ENCODE measurements around the gene LIPK. TPM values are rescaled to one million over a fixed set of nuclear protein-coding genes. Genes with fewer than 3 reads are reported as not detected.
"Not testable (repeated sequence)": the region's sequence is repeated elsewhere in the genome, so short reads cannot be mapped to it uniquely, and the experiment has no call there.

The LIPK gene
- total RNA-seq, 1 experiment from 2014 or later = not detected

DNA sequence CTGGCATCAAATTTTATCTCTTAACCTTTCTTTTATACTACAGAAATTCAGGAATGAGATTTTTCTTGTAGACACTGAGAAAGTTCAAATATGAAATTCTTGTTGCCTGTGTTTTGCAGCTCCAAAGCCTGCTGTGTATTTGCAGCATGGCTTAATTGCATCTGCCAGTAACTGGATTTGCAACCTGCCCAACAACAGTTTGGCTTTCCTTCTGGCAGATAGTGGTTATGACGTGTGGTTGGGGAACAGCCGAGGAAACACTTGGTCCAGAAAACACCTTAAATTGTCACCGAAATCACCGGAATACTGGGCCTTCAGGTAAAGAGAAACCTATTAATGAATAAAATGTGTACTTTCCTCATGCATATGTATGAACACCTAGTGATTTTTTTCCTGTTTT lies 24.8 kb downstream of the LIPK start:
- Histone ChIP-seq H3K9me2 (replicated peaks; ENCODE audit: insufficient read depth, low read length) (no peaks in the 10 kb centered on the region), H3K4me1 (ENCODE audit: low read length) (no peaks in the 10 kb centered on the region), H3K9me3 (ENCODE audit: low read length) (no peaks in the 10 kb centered on the region), H3K9ac (ENCODE audit: low read length) (no peak overlapping the region), H3K27ac (ENCODE audit: low read length) (no peak overlapping the region), H3K4me3 (ENCODE audit: low read length) (no peak overlapping the region), H4K20me1 (ENCODE audit: insufficient read depth, low read depth, low read length) (no peaks in the 10 kb centered on the region), H3K79me2 (ENCODE audit: low read length) (no peaks in the 10 kb centered on the region), H3K27me3 (ENCODE audit: low read length) (no peaks in the 10 kb centered on the region), H3K4me2 (ENCODE audit: low read depth, low read length, poor library complexity, severe bottlenecking) (no peak overlapping the region), H3K36me3 (ENCODE audit: insufficient read depth, low read length) (no peaks in the 10 kb centered on the region), H2AFZ (ENCODE audit: low read length) (no peak overlapping the region)
- DNase-seq = no peak

DNA sequence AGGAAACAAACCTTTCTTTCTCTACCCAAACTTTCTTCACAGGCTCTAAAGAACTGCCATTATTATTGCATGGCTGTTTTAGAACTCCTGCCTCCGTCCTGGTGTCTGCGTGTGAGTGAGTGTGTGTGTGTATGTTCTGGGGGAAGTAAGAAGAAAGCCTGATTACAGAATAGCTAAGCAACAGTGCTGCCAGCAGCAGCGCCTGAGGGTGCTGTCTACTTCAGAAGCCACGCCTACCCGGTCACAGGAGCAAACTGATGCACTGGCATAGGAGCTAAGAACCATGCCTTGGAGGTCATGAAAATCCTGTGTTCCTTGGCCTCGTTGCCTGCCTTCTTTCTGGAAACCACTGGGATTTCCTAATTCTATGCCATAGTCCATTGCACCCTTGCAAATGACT lies 25.2 kb downstream of the LIPK start:
- Histone ChIP-seq H3K4me2 (ENCODE audit: low read depth, low read length, poor library complexity, severe bottlenecking) (no peak overlapping the region), H3K27me3 (ENCODE audit: low read length) (no peaks in the 10 kb centered on the region), H3K9me3 (ENCODE audit: low read length) (no peaks in the 10 kb centered on the region), H3K27ac (ENCODE audit: low read length) (no peak overlapping the region), H4K20me1 (ENCODE audit: insufficient read depth, low read depth, low read length) (no peaks in the 10 kb centered on the region), H3K4me3 (ENCODE audit: low read length) (no peak overlapping the region), H3K79me2 (ENCODE audit: low read length) (no peaks in the 10 kb centered on the region), H3K9ac (ENCODE audit: low read length) (no peak overlapping the region), H3K4me1 (ENCODE audit: low read length) (no peaks in the 10 kb centered on the region), H2AFZ (ENCODE audit: low read length) (no peak overlapping the region), H3K9me2 (replicated peaks; ENCODE audit: insufficient read depth, low read length) (no peaks in the 10 kb centered on the region), H3K36me3 (ENCODE audit: insufficient read depth, low read length) (no peaks in the 10 kb centered on the region)
- no peak for DNase-seq

DNA sequence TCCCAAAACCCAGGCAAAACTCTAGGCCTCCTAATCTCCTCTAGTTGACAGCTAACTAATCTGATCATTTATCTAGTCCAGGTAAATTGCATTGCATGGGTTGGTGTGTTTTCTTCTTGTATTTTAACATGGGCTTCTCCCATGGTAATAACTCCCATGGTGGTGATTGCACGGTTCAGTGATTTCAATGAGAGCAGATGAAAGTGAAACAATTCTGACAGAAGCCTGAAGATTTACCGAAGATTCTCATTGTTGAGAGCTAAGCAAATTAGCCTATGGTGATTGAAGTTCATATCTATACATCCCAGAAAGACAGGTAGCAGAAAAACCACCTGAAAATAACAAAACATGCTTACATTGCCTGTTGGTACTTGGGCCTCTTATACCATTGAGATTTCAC lies 27.2 kb downstream of the LIPK start:
- Histone ChIP-seq H3K27me3 (ENCODE audit: low read length) (no peaks in the 10 kb centered on the region), H3K9me3 (ENCODE audit: low read length) (no peaks in the 10 kb centered on the region), H3K4me3 (ENCODE audit: low read length) (no peak overlapping the region), H3K79me2 (ENCODE audit: low read length) (no peaks in the 10 kb centered on the region), H3K36me3 (ENCODE audit: insufficient read depth, low read length) (no peaks in the 10 kb centered on the region), H3K27ac (ENCODE audit: low read length) (no peak overlapping the region), H4K20me1 (ENCODE audit: insufficient read depth, low read depth, low read length) (no peaks in the 10 kb centered on the region), H2AFZ (ENCODE audit: low read length) (no peak overlapping the region), H3K4me2 (ENCODE audit: low read depth, low read length, poor library complexity, severe bottlenecking) (no peak overlapping the region), H3K9me2 (replicated peaks; ENCODE audit: insufficient read depth, low read length) (no peaks in the 10 kb centered on the region), H3K9ac (ENCODE audit: low read length) (no peak overlapping the region), H3K4me1 (ENCODE audit: low read length) (no peaks in the 10 kb centered on the region)
- no peak for DNase-seq

DNA sequence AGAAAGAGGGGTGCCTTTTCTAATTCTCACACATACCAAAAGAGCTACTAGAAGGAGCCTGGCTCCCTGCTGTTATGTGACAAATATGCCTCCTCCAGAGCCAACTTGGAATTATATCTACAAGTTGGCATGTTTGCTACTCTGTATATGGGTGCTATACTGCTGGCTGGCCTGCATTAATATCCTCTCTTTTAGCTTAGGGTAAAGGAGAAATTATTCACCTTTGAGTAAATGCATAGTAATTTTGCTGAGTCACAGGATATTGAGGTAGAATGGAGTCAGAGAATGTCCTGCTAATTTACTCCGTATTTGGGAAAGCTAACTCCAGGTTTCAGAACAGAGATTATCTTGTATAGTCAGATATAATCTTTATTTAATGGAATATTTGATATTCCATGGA lies 29.6 kb downstream of the LIPK start:
- no peak overlapping the region for H3K27ac ChIP-seq (ENCODE audit: low read length)
- no peaks in the 10 kb centered on the region for H3K79me2 ChIP-seq (ENCODE audit: low read length)
- H4K20me1 ChIP-seq (ENCODE audit: insufficient read depth, low read depth, low read length) = no peaks in the 10 kb centered on the region
- no peak overlapping the region for H3K4me3 ChIP-seq (ENCODE audit: low read length)
- H3K36me3 ChIP-seq (ENCODE audit: insufficient read depth, low read length) = no peaks in the 10 kb centered on the region
- DNase-seq = no peak
- H3K9me2 ChIP-seq (replicated peaks; ENCODE audit: insufficient read depth, low read length) = no peaks in the 10 kb centered on the region
- H2AFZ ChIP-seq (ENCODE audit: low read length) = no peak overlapping the region
- no peaks in the 10 kb centered on the region for H3K4me1 ChIP-seq (ENCODE audit: low read length)
- H3K9ac ChIP-seq (ENCODE audit: low read length) = no peak overlapping the region
- no peaks in the 10 kb centered on the region for H3K27me3 ChIP-seq (ENCODE audit: low read length)
- H3K9me3 ChIP-seq (ENCODE audit: low read length) = no peaks in the 10 kb centered on the region
- H3K4me2 ChIP-seq (ENCODE audit: low read depth, low read length, poor library complexity, severe bottlenecking) = no peak overlapping the region

DNA sequence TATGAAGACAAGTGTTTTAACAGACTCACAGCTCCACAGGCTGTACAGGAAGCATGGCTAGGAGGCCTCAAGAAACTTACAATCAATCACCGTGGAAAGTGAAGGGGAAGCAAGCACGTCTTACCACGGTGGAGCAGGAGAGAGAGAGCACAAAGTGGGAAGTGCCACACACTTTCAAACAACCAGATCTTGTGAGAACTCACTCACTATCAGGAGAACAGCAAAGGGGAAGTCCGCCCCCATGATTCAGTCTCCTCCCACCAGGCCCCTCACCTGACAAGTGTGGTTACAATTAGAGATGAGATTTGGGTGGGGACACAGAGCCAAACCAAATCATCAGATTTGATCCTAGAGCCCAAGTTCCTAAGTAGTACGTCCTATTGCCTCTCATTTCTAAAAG lies 35.9 kb downstream of the LIPK start:
- not testable (repeated sequence) for DNase-seq

DNA sequence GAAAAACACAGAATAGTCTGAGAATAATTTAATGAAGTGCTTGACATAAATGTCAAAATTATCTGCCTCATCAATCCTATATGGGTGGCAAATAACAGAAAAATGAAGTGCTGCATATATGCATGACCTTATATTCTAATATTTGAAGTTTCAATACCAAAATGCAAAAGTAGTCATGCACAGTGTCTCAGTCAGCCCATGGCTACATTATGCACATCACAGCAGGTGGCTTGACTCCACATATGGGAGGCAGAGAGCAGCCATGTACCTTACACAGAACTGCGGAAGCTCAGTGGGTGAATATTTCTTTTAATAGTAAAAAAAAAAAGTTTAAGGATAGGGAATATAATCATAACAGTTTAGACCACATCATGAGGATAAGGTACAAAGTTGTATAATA lies 36.4 kb downstream of the LIPK start:
- Histone ChIP-seq H3K4me3 (ENCODE audit: low read length) (no peak overlapping the region), H3K9me3 (ENCODE audit: low read length) (no peaks in the 10 kb centered on the region), H3K27me3 (ENCODE audit: low read length) (no peaks in the 10 kb centered on the region), H3K36me3 (ENCODE audit: insufficient read depth, low read length) (no peaks in the 10 kb centered on the region), H3K27ac (ENCODE audit: low read length) (no peak overlapping the region), H3K4me2 (ENCODE audit: low read depth, low read length, poor library complexity, severe bottlenecking) (no peak overlapping the region), H2AFZ (ENCODE audit: low read length) (no peak overlapping the region), H3K4me1 (ENCODE audit: low read length) (no peaks in the 10 kb centered on the region), H3K9me2 (replicated peaks; ENCODE audit: insufficient read depth, low read length) (no peaks in the 10 kb centered on the region), H4K20me1 (ENCODE audit: insufficient read depth, low read depth, low read length) (no peaks in the 10 kb centered on the region), H3K9ac (ENCODE audit: low read length) (no peak overlapping the region), H3K79me2 (ENCODE audit: low read length) (no peaks in the 10 kb centered on the region)
- no peak for DNase-seq

More for the DNA sequence above, 35.9 kb downstream of the LIPK start:
- H3K9me2 ChIP-seq (replicated peaks; ENCODE audit: insufficient read depth, low read length); H4K20me1 ChIP-seq (ENCODE audit: insufficient read depth, low read depth, low read length); H3K36me3 ChIP-seq (ENCODE audit: insufficient read depth, low read length); H3K79me2 ChIP-seq (ENCODE audit: low read length); H3K4me1 ChIP-seq (ENCODE audit: low read length); H3K27ac ChIP-seq (ENCODE audit: low read length); H3K9ac ChIP-seq (ENCODE audit: low read length); H2AFZ ChIP-seq (ENCODE audit: low read length); H3K9me3 ChIP-seq (ENCODE audit: low read length); H3K4me2 ChIP-seq (ENCODE audit: low read depth, low read length, poor library complexity, severe bottlenecking); H3K4me3 ChIP-seq (ENCODE audit: low read length); H3K27me3 ChIP-seq (ENCODE audit: low read length): not testable (repeated sequence)

DNA sequence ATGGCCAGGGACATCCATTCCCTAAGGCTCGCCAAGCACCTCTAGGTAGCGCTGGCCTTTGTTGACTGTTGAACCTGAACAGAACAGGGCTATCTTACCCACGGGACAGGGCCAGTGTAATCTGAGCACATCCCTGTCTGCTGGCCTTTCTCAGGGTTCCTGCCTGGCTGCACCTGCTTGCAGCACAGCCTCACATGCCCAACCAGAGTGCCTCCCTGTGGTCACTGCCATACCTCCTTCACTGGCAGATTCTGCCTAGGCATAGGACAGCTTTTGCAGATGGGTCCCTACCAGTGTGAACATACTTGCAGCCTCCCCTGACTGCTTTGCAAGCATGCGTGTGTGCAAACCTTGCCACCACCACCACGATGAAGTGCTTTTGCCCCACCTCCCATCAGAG lies 38.0 kb downstream of the LIPK start:
- no peak for DNase-seq
- Histone ChIP-seq H3K4me2 (ENCODE audit: low read depth, low read length, poor library complexity, severe bottlenecking) (no peak overlapping the region), H3K9me3 (ENCODE audit: low read length) (no peaks in the 10 kb centered on the region), H3K27me3 (ENCODE audit: low read length) (no peaks in the 10 kb centered on the region), H3K79me2 (ENCODE audit: low read length) (no peaks in the 10 kb centered on the region), H4K20me1 (ENCODE audit: insufficient read depth, low read depth, low read length) (no peaks in the 10 kb centered on the region), H3K4me1 (ENCODE audit: low read length) (no peaks in the 10 kb centered on the region), H3K4me3 (ENCODE audit: low read length) (no peak overlapping the region), H2AFZ (ENCODE audit: low read length) (no peak overlapping the region), H3K27ac (ENCODE audit: low read length) (no peak overlapping the region), H3K9ac (ENCODE audit: low read length) (no peak overlapping the region), H3K36me3 (ENCODE audit: insufficient read depth, low read length) (no peaks in the 10 kb centered on the region), H3K9me2 (replicated peaks; ENCODE audit: insufficient read depth, low read length) (no peaks in the 10 kb centered on the region)

DNA sequence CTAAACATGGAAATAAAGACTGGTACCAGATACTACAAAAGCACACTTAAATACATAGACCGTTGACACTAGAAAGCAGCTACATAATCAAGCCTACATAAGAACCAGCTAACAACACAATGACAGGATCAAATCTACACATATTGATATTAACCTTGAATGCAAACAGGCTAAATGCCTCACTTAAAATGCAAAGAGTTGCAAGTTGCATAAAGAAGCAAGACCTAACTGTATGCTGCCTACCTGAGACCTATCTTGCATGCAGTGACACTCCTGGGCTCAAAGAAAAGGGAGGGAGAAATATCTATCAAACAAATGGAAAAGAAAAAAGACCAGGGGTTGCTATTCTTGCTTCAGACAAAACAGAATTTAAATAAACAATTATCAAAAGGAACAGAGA lies 39.6 kb downstream of the LIPK start:
- Histone ChIP-seq H3K27me3 (ENCODE audit: low read length) (no peaks in the 10 kb centered on the region), H3K4me3 (ENCODE audit: low read length) (no peak overlapping the region), H3K4me1 (ENCODE audit: low read length) (no peaks in the 10 kb centered on the region), H4K20me1 (ENCODE audit: insufficient read depth, low read depth, low read length) (no peaks in the 10 kb centered on the region), H3K9ac (ENCODE audit: low read length) (no peak overlapping the region), H3K9me3 (ENCODE audit: low read length) (no peaks in the 10 kb centered on the region), H2AFZ (ENCODE audit: low read length) (no peak overlapping the region), H3K9me2 (replicated peaks; ENCODE audit: insufficient read depth, low read length) (no peaks in the 10 kb centered on the region), H3K36me3 (ENCODE audit: insufficient read depth, low read length) (no peaks in the 10 kb centered on the region), H3K27ac (ENCODE audit: low read length) (no peak overlapping the region), H3K4me2 (ENCODE audit: low read depth, low read length, poor library complexity, severe bottlenecking) (no peak overlapping the region), H3K79me2 (ENCODE audit: low read length) (no peaks in the 10 kb centered on the region)
- no peak for DNase-seq

DNA sequence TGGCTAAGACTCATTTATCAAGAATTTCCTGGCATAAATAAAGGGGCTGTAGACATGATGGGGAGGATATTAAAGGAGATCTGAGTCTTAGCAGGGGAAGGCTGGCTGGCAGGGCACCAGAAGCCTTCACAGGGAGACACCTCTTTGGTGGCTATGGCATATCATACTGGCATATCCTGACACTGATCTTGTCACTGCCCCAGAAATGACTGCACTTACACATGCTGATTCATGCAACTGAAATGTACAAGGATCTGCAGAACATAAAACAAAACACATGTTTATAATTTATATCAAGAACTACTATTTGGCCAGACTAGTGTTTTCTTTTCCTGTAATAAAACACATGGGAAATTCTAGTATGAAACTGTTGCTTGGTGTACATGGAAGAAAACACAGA lies 48.2 kb downstream of the LIPK start:
- DNase-seq = no peak
- no peaks in the 10 kb centered on the region for H3K36me3 ChIP-seq (ENCODE audit: insufficient read depth, low read length)
- H3K27ac ChIP-seq (ENCODE audit: low read length) = no peak overlapping the region
- H3K9me3 ChIP-seq (ENCODE audit: low read length) = no peaks in the 10 kb centered on the region
- H3K9ac ChIP-seq (ENCODE audit: low read length) = no peak overlapping the region
- H2AFZ ChIP-seq (ENCODE audit: low read length) = no peak overlapping the region
- no peaks in the 10 kb centered on the region for H4K20me1 ChIP-seq (ENCODE audit: insufficient read depth, low read depth, low read length)
- no peaks in the 10 kb centered on the region for H3K27me3 ChIP-seq (ENCODE audit: low read length)
- H3K4me2 ChIP-seq (ENCODE audit: low read depth, low read length, poor library complexity, severe bottlenecking) = no peak overlapping the region
- no peaks in the 10 kb centered on the region for H3K9me2 ChIP-seq (replicated peaks; ENCODE audit: insufficient read depth, low read length)
- no peaks in the 10 kb centered on the region for H3K79me2 ChIP-seq (ENCODE audit: low read length)
- no peaks in the 10 kb centered on the region for H3K4me1 ChIP-seq (ENCODE audit: low read length)
- no peak overlapping the region for H3K4me3 ChIP-seq (ENCODE audit: low read length)

All from Karpas-422 (cell line).